ENCODE data around the gene KIRREL3.

- TF ChIP-seq EZH2 (IDR thresholded peaks at IDR 0.05; ENCODE audit: insufficient read depth, poor library complexity, severe bottlenecking) (no peak), EZH2phosphoT487 (IDR thresholded peaks at IDR 0.05; ENCODE audit: insufficient read depth, low read depth) (no peak)
Observed at GRCh38 chr11:127037596-127037995, 37.0 kb upstream of the KIRREL3 start.
